NCI-H82 treated with DMSO at 0.1 percent for 48 hours (cell line): ENCODE measurements around the gene CEP85.

ENCODE experiments used
- DNase-seq: peaks from one replicate; lab custom pipeline; 2025; ENCODE audit not compliant: unreplicated experiment; lab: John Stamatoyannopoulos, UW

The CEP85 gene

DNA sequence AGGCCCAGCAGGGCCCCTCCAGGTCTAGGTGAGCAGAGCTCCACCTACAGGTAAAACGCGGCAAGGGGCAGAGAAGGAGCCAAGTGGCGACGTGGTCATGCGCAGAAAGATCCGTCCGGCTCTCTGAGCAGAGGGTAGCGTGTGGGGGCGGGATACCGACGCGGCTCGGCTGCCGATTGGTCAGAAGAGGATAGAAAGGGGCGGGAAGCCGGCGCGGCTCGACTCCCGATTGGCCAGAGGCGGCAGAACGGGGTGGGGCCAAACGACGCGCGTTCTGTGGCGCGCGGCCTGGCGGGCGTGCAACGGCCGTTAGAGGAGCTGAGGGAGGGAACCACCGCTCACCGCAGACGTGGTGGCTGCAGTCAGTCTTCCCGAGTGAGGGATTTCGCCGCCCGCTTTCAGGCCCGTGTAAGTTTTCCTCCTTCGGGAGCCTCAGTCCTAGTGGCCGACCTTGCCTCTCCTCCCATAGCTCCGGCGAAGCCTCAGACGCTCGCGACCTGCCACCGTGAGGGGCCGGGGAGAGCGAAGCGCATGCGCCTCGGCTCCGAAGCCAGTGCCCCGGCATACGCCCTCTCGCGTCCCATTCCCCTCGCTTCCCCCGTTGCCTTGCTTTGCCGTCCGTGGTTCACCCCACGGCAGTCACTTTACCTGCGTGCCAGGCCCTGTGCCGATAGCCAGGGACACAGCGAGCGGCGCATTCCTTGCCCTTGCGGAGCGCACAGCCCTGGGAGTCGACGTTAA, at the start of gene CEP85:
Gene CEP85 (plus strand): TSS at position 298 of the 741 bp plus-strand sequence. CDS start 5,584 bp downstream, outside the sequence.
- DNase-seq = peak; percentile 96

GRCh38 chr1:26184883-26185282, 49.1 kb upstream of the CEP85 start:
- no peak for DNase-seq

GRCh38 chr1:26187882-26188281, 46.1 kb upstream of the CEP85 start:
- DNase-seq = no peak

DNA sequence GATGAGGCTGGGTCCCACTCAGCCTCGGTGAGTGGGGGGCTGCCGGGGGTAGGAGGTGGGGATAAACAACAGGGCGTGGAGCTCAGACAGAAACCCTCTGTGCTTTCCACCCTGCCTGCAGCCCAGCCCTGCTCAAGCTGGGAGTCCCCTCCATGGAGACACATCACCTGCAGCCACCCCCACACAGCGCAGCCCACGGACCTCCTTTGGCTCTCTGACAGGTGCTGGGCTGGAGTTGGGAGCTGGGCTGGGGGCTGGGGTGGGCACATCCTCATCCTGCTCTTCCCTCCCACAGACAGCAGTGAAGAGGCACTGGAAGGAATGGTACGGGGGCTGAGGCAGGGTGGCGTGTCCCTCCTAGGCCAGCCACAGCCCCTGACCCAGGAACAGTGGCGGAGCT, 45.5 kb upstream of the CEP85 start:
- no peak for DNase-seq

DNA sequence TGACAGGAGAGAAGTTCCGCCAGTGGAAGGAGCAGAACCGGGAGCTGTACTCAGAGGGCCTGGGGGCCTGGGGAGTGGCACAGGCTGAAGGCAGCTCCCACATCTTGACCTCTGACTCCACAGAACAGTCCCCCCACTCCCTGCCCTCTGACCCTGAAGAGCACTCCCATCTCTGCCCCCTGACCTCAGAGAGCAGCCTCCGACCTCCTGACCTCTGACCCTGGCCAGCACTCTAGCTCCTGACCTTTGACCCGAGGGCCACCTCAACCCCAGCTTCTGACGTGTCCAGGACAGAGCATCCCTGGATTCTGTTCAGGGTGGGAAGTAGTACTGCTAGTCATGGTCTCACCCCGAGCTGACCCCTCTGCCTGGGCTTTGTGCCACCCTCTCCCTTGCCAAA, 44.7 kb upstream of the CEP85 start:
- DNase-seq = no peak

GRCh38 chr1:26189751-26190275, 44.2 kb upstream of the CEP85 start:
- no peak for DNase-seq

DNA sequence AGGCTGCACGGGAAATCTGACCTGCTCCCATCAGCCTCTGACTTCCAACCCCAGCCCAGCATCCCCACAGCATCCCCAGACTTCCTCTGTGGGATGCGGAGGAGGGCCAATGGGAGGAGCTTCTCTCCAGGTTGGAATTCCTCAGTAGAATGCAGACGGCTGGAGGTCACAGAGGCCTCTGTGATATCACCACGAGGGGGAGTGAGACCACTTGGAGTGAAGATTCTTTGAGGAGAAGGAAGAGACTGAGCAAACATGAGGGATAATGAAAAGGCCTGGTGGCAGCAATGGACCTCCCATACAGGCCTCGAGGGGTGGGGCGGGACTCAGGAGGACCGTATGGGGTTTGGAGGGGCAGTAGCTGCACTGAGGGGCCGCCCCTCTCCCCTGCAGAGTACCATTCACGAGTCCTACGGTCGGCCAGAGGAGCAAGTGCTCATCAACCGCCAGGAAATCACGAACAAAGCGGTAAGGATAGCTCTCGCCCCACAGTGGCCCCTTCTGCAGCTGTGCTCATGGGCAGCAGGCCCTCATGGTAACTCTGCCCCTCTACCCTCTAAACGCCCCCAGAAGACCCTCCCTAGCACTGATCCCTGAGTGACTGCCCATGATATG, 43.5 kb upstream of the CEP85 start, which contains the start of gene CATSPER4:
Gene CATSPER4 (plus strand): TSS at position 230 of the 615 bp plus-strand sequence. CDS start 26 bp downstream, at position 256.
- DNase-seq = no peak

- DNase-seq = no peak
Measured at GRCh38 chr1:26191739-26192138, 42.3 kb upstream of the CEP85 start.

GRCh38 chr1:26195805-26196204, 38.2 kb upstream of the CEP85 start:
- DNase-seq = no peak

GRCh38 chr1:26197301-26197700, 36.7 kb upstream of the CEP85 start:
- no peak for DNase-seq

DNA sequence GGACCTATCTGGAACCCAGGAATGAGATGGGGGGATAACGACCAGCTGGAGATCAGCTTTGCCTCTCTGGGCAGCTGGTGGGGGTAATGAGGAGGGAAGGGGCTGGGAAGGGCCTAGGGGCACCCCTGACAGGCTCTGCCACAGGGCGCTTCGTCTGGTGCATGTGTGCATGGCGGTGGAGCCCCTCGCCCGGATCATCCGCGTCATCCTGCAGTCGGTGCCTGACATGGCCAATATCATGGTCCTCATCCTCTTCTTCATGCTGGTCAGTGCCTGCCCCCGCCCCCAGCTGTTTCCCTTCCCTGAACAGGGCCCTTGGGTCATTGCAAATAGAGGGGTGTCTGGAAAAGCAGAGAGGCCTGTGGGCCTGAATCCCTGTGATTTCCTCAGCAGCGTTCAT, 36.2 kb upstream of the CEP85 start:
- no peak for DNase-seq

DNA sequence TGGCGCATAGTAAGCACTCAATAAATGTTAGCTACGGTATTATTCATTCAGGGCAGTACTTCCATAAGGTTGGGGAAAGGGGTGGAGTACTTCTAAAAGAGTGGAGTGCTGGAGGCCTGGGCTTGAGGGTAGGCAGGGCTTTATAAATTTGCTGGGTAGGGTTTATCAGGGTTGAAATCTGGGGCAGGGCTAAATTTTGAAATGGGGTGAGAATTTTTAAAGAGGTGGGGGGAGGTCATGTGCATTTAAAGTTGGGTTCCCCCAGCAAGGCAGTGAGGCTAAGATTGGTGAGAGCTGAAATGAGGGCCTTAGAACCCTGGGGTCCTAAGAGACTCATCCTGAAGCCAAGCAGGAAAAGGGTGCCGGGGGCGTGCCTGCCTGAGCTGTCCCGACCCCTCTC, 33.6 kb upstream of the CEP85 start:
- no peak for DNase-seq

- DNase-seq = no peak
Measured at GRCh38 chr1:26203642-26204318, 30.2 kb upstream of the CEP85 start.

DNA sequence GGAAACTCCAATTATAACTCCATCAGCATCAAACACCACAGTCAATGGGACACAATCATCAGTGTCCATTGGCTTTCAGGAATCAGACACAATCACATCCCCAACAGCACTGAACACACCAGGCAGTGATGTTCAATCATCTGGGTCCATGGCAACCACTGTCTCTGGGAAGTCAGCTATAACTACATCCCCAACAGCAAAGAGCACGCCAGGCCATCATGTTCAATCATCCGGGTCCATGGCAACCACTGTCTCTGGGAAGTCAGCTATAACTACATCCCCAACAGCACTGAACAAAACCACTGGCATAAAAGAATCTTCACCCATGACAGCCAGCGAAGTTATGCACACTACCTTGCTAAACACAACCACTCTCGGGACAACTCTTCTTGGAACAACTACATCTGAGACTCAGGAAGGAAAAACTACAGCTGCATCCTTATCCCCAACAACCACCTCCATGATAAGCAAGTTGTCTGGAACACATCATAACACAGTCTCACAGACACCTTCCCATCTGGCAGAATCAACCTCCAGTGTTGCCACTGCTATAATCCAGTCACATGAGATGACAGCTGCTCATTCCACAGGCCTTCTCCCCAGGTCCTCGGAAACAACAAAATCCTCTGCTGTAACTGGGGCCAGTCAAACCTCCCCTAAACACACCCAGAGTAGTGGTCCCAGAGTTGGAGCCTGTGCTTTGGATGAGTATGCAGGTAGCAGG, 23.7 kb upstream of the CEP85 start:
- DNase-seq = peak; percentile 8

- no peak for DNase-seq
Measured at GRCh38 chr1:26212726-26213125, 21.3 kb upstream of the CEP85 start.

- DNase-seq = no peak
Measured at GRCh38 chr1:26213335-26213905, 20.6 kb upstream of the CEP85 start.

GRCh38 chr1:26215246-26215645, 18.8 kb upstream of the CEP85 start:
- no peak for DNase-seq

GRCh38 chr1:26218906-26219494, 15.0 kb upstream of the CEP85 start:
- no peak for DNase-seq

DNA sequence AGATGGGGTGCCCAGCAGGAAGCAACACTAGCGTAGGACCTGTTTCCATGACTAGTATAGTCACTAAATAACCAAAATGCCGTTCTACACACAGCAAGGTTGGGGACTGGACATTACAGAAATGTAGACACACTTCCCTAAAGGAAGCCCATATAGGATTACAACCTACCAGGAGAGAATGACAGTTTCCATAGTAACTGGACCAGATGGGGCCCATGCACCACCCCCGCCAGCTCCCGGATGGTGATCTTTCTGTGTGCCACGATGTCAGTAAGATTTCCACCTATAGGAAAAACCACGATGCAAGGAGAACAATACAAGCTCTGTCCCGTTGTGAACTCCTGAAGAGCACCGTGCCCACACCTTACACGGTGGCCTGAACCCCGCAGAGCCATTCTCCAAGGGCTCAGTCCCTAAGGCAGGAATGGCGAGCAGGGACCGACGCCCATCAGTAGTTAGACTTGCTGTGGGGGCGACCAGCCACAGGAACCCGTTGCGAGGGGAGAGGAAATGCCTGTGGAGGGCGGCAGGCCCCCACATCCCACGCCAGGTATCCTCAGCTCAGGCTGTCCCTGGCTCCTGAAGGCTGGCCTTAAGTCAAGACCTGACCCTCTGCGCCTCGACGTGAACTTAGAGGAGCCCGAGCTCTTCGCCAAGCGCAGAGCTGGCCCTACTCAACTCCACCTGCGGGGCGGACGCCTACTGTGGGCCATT, 13.6 kb upstream of the CEP85 start:
- DNase-seq = no peak

DNA sequence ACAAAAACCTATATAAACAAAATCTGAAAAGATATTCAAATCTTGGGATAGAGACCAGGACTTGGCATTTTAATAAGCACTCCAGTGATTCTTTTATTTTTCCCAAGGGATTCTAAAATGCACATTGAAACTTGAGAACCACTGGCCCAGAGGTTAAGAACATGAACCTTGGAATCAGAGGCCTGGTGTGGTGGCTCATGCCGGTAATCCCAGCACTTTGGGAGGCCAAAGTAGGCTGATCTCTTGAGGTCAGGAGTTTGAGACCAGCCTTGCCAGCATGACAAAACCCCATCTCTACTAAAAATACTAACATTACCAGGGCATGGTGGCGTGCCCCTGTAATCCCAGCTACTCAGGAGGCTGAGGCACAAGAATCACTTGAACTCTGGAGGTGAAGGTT, 12.9 kb upstream of the CEP85 start:
- no peak for DNase-seq
